Stimulated activated CD4-positive, alpha-beta T cell treated with anti-CD3 and anti-CD28 coated beads, Interleukin-4, amount 100 ng/mL, for 24 hours (primary cell): ENCODE results near the gene SLC44A4.

Experiments used
- DNase-seq: peaks from one replicate; pipeline ENCODE4 v3.0.0-alpha.2; 2020

SLC44A4 gene

GRCh38 chr6:31900917-31901414 lies 22.2 kb upstream of the SLC44A4 start:
- no peak for DNase-seq

GRCh38 chr6:31899882-31900722 lies 21.3 kb upstream of the SLC44A4 start:
- DNase-seq, result no peak

GRCh38 chr6:31899215-31899614 lies 20.4 kb upstream of the SLC44A4 start:
- DNase-seq, result no peak

GRCh38 chr6:31898383-31899011 lies 19.7 kb upstream of the SLC44A4 start:
- peak; percentile 36 for DNase-seq

GRCh38 chr6:31897612-31898382 lies 19.0 kb upstream of the SLC44A4 start, which contains the start of gene EHMT2:
Gene EHMT2 (minus strand): TSS chr6:31897698. CDS start chr6:31897677, 21 bp downstream.
- DNase-seq, result peak; percentile 86

- no peak for DNase-seq
Observed at GRCh38 chr6:31896856-31897611, 18.2 kb upstream of the SLC44A4 start.

GRCh38 chr6:31896493-31896855 lies 17.7 kb upstream of the SLC44A4 start:
- no peak for DNase-seq

- no peak for DNase-seq
Observed at GRCh38 chr6:31892821-31893220, 14.0 kb upstream of the SLC44A4 start.

- no peak for DNase-seq
Observed at GRCh38 chr6:31889331-31889972, 10.7 kb upstream of the SLC44A4 start.

- DNase-seq, result peak; percentile 63
Observed at GRCh38 chr6:31888276-31889258, 9.8 kb upstream of the SLC44A4 start.

- no peak for DNase-seq
Observed at GRCh38 chr6:31887173-31888007, 8.6 kb upstream of the SLC44A4 start.

- DNase-seq, result no peak
Observed at GRCh38 chr6:31886541-31886991, 7.8 kb upstream of the SLC44A4 start.

GRCh38 chr6:31884528-31885035 lies 5.8 kb upstream of the SLC44A4 start:
- DNase-seq, result no peak

- no peak for DNase-seq
Observed at GRCh38 chr6:31883676-31884075, 4.9 kb upstream of the SLC44A4 start.

GRCh38 chr6:31882344-31882743 lies 3.5 kb upstream of the SLC44A4 start:
- no peak for DNase-seq

- no peak for DNase-seq
Observed at GRCh38 chr6:31881136-31881859, 2.5 kb upstream of the SLC44A4 start.

- DNase-seq, result no peak
Observed at GRCh38 chr6:31880616-31881015, 1.8 kb upstream of the SLC44A4 start.

- no peak for DNase-seq
Observed at GRCh38 chr6:31879901-31880300, 1.1 kb upstream of the SLC44A4 start.

- no peak for DNase-seq
Observed at GRCh38 chr6:31879143-31879542, 346 bp upstream of the SLC44A4 start.
